Measurements from ENCODE around the gene CALN1.

Gene CALN1

GRCh38 chr7:71784781-71785180 lies 627.4 kb downstream of the CALN1 start:
- no peak for DNase-seq (ENCODE audit: low spot score)

GRCh38 chr7:71784180-71784579 lies 628.0 kb downstream of the CALN1 start:
- DNase-seq (ENCODE audit: low spot score) = no peak

GRCh38 chr7:71783779-71784178 lies 628.4 kb downstream of the CALN1 start:
- no peak for DNase-seq (ENCODE audit: low spot score)

GRCh38 chr7:71782051-71782450 lies 630.1 kb downstream of the CALN1 start:
- no peak for DNase-seq (ENCODE audit: low spot score)

- DNase-seq (ENCODE audit: low spot score) = no peak
These were observed 631.9 kb downstream of the CALN1 start for GRCh38 chr7:71780282-71780681.

- no peak for DNase-seq (ENCODE audit: low spot score)
These were observed 634.9 kb downstream of the CALN1 start for GRCh38 chr7:71777278-71777677.

- DNase-seq (ENCODE audit: low spot score) = no peak
These were observed 635.4 kb downstream of the CALN1 start for GRCh38 chr7:71776726-71777125.

GRCh38 chr7:71775648-71776047 lies 636.5 kb downstream of the CALN1 start:
- DNase-seq (ENCODE audit: low spot score) = no peak

GRCh38 chr7:71772779-71773178 lies 639.4 kb downstream of the CALN1 start:
- DNase-seq (ENCODE audit: low spot score) = no peak

- DNase-seq (ENCODE audit: low spot score) = no peak
These were observed 641.8 kb downstream of the CALN1 start for GRCh38 chr7:71770269-71770907.

GRCh38 chr7:71769326-71769725 lies 642.8 kb downstream of the CALN1 start:
- DNase-seq (ENCODE audit: low spot score) = no peak

GRCh38 chr7:71768450-71768849 lies 643.7 kb downstream of the CALN1 start:
- DNase-seq (ENCODE audit: low spot score) = no peak

- no peak for DNase-seq (ENCODE audit: low spot score)
These were observed 646.1 kb downstream of the CALN1 start for GRCh38 chr7:71766016-71766415.

GRCh38 chr7:71761336-71761735 lies 650.8 kb downstream of the CALN1 start:
- no peak for DNase-seq (ENCODE audit: low spot score)

GRCh38 chr7:71754828-71755227 lies 657.3 kb downstream of the CALN1 start:
- DNase-seq (ENCODE audit: low spot score) = no peak

GRCh38 chr7:71753956-71754664 lies 658.0 kb downstream of the CALN1 start:
- DNase-seq (ENCODE audit: low spot score) = no peak

GRCh38 chr7:71753236-71753635 lies 658.9 kb downstream of the CALN1 start:
- DNase-seq (ENCODE audit: low spot score) = no peak

GRCh38 chr7:71752171-71752935 lies 659.8 kb downstream of the CALN1 start:
- peak; percentile 54 for DNase-seq (ENCODE audit: low spot score)

GRCh38 chr7:71750290-71750689 lies 661.8 kb downstream of the CALN1 start:
- no peak for DNase-seq (ENCODE audit: low spot score)

GRCh38 chr7:71746006-71746405 lies 666.1 kb downstream of the CALN1 start:
- no peak for DNase-seq (ENCODE audit: low spot score)

- no peak for DNase-seq (ENCODE audit: low spot score)
These were observed 672.0 kb downstream of the CALN1 start for GRCh38 chr7:71740174-71740560.

- no peak for DNase-seq (ENCODE audit: low spot score)
These were observed 672.5 kb downstream of the CALN1 start for GRCh38 chr7:71739520-71740173.

Data from germinal center (tissue), 1 donor.